ENCODE data around the gene C16orf89. TPM values are rescaled to one million over a fixed set of nuclear protein-coding genes. Genes with fewer than 3 reads are reported as not detected.
"Not testable (repeated sequence)": the region's sequence is repeated elsewhere in the genome, so short reads cannot be mapped to it uniquely, and the experiment has no call there.

Gene C16orf89
- total RNA-seq, 4 donors from 2014 or later, result 0.62 to 21.0 (median 7.7) TPM

DNA sequence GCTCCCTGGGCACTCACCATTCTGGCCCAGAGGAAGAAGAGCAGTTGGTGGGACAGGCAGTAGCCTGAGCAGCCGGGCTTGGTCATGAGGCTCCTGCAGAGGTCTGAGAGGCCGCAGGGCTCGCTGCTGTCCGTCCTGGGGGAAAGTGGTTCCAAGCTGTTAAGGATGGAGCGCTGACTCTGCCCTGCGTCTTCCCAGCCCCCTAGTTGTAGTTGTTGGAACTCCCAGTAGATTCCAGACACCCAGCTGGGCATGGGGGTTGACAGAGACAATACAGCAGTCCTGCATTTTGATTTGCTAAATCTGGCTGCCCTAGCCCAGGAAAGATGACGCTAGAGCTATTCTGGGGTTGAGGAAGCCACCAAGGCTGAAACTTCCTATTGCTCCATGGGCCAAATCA, 7.3 kb downstream of the C16orf89 start:
- H3K27me3 ChIP-seq, result peaks cover 14% of the 10 kb centered on the region
- no peaks in the 10 kb centered on the region for H3K4me1 ChIP-seq
- H3K36me3 ChIP-seq, result no peaks in the 10 kb centered on the region
- no peak for TF ChIP-seq EP300 (IDR thresholded peaks at IDR 0.05)
- no peak for TF ChIP-seq POLR2AphosphoS5 (IDR thresholded peaks at IDR 0.05)
- no peak for TF ChIP-seq POLR2A (IDR thresholded peaks at IDR 0.05)
- H3K4me3 ChIP-seq, result no peak overlapping the region
- WGBS, 2 donors (ENCODE audit: low coverage in 1 of 2), result 10% methylated on average over 2 of the region's 7 CpGs; no CpG with 5 or more reads in 1 of the 2 donors
- no peak overlapping the region for H3K27ac ChIP-seq
- H3K9me3 ChIP-seq, result no peaks in the 10 kb centered on the region
- no peak for ATAC-seq

- no peaks in the 10 kb centered on the region for H3K36me3 ChIP-seq
- WGBS, 2 donors (ENCODE audit: low coverage in 1 of 2), result 40% methylated on average over 1 of the region's 11 CpGs; no CpG with 5 or more reads in 1 of the 2 donors
Observed at GRCh38 chr16:5056352-5056751, 9.4 kb downstream of the C16orf89 start.

DNA sequence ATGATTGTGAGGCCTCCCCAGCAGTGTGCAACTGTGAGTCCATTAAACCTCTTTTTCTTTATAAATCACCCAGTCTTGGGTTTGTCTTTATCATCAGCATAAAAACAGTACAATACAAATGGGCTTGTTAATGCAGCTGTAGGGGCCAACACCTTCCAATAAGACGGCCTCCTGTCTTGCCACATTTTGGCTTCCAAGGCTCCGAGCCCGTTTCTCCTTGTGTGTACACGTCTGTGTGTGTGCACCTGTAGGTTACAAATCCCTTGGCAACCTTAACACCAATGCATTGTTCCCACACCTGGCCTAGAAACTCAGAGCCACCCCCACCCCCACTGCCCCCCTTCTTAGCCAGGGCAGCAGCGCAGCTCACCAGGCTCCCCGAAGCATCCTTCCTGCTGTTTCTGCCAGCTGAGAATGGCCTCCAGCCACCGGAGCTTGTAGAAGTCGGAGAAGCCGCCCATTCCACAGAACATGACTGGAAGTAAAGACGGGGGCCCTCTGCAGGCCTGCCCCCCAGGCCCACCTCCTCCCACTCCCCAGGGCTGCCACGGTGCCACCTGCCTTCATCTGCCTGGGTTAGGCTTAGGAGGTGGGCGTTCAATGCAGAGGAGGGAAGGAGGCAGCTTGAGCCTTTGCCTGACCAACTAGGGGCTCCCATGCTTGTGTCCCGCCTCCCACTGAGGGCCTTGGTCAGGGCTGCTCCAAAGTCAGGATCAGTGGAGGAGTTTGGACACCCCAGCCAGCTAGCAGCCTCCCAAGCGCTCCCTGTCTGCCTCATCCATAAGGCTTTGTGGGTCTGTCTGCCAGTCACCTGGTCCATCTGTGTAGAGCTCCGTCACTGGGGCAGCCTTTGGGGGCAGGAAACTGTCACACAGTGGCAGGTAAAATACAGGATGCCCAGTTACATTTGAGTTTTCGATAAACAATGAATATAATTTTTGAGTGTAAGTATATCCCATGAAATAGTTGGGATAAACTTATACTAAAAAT, 10.6 kb downstream of the C16orf89 start:
- no peak overlapping the region for H3K27ac ChIP-seq
- no peak for ATAC-seq
- TF ChIP-seq, protein P1, sequence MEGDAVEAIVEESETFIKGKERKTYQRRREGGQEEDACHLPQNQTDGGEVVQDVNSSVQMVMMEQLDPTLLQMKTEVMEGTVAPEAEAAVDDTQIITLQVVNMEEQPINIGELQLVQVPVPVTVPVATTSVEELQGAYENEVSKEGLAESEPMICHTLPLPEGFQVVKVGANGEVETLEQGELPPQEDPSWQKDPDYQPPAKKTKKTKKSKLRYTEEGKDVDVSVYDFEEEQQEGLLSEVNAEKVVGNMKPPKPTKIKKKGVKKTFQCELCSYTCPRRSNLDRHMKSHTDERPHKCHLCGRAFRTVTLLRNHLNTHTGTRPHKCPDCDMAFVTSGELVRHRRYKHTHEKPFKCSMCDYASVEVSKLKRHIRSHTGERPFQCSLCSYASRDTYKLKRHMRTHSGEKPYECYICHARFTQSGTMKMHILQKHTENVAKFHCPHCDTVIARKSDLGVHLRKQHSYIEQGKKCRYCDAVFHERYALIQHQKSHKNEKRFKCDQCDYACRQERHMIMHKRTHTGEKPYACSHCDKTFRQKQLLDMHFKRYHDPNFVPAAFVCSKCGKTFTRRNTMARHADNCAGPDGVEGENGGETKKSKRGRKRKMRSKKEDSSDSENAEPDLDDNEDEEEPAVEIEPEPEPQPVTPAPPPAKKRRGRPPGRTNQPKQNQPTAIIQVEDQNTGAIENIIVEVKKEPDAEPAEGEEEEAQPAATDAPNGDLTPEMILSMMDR (IDR thresholded peaks at IDR 0.05), result no peak
- no peak for TF ChIP-seq EP300 (IDR thresholded peaks at IDR 0.05)
- no peak for TF ChIP-seq POLR2AphosphoS5 (IDR thresholded peaks at IDR 0.05)
- no peak for TF ChIP-seq POLR2A (IDR thresholded peaks at IDR 0.05)
- H3K27me3 ChIP-seq, result peaks cover 9% of the 10 kb centered on the region
- H3K4me3 ChIP-seq, result no peak overlapping the region
- WGBS, 2 donors (ENCODE audit: low coverage in 1 of 2), result 80 to 90% methylated on average over 2 to 4 of the region's 16 CpGs
- H3K4me1 ChIP-seq, result no peaks in the 10 kb centered on the region
- no peaks in the 10 kb centered on the region for H3K9me3 ChIP-seq
- no peaks in the 10 kb centered on the region for H3K36me3 ChIP-seq

More at GRCh38 chr16:5056352-5056751, 9.4 kb downstream of the C16orf89 start:
- no peak for ATAC-seq
- Histone ChIP-seq H3K4me3 (no peak overlapping the region), H3K4me1 (no peaks in the 10 kb centered on the region), H3K27ac (no peak overlapping the region), H3K27me3 (peaks cover 14% of the 10 kb centered on the region), H3K9me3 (no peaks in the 10 kb centered on the region)
- TF ChIP-seq, protein P1 (IDR thresholded peaks at IDR 0.05), result no peak
- TF ChIP-seq EP300 (IDR thresholded peaks at IDR 0.05) (no peak), POLR2AphosphoS5 (IDR thresholded peaks at IDR 0.05) (no peak), POLR2A (IDR thresholded peaks at IDR 0.05) (no peak)

DNA sequence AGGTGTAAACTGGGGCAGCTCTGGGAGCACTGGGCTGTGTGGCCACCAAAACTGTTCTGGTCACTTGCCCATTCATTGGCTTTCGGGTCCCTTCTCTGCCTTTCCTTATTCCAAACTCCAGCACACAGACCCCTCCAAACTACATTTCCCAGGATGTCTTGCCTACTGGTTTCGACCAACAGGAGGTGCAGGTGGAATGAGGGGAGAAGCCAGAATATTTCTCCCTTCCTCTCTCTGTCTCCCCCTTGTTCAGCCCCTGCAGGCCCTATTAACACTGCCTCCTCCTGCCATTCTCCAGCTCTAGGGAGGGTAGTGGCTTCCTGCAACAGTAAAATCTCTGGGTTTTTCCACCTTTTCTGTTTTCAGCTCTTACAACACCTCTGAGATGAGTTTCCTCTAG, 18.8 kb downstream of the C16orf89 start:
- ATAC-seq, result no peak
- TF ChIP-seq POLR2A (IDR thresholded peaks at IDR 0.05) (no peak), EP300 (IDR thresholded peaks at IDR 0.05) (no peak), POLR2AphosphoS5 (IDR thresholded peaks at IDR 0.05) (no peak)
- TF ChIP-seq, protein P1 (IDR thresholded peaks at IDR 0.05), result no peak
- Histone ChIP-seq H3K9me3 (no peaks in the 10 kb centered on the region), H3K27ac (no peak overlapping the region), H3K4me1 (no peaks in the 10 kb centered on the region), H3K27me3 (peaks cover 7% of the 10 kb centered on the region), H3K36me3 (peaks cover 0 to 30% of the 10 kb centered on the region in 2 donors), H3K4me3 (no peak overlapping the region)
- 81 to 84% methylated on average over 2 of the region's 2 CpGs for WGBS, 2 donors (ENCODE audit: low coverage in 1 of 2)

DNA sequence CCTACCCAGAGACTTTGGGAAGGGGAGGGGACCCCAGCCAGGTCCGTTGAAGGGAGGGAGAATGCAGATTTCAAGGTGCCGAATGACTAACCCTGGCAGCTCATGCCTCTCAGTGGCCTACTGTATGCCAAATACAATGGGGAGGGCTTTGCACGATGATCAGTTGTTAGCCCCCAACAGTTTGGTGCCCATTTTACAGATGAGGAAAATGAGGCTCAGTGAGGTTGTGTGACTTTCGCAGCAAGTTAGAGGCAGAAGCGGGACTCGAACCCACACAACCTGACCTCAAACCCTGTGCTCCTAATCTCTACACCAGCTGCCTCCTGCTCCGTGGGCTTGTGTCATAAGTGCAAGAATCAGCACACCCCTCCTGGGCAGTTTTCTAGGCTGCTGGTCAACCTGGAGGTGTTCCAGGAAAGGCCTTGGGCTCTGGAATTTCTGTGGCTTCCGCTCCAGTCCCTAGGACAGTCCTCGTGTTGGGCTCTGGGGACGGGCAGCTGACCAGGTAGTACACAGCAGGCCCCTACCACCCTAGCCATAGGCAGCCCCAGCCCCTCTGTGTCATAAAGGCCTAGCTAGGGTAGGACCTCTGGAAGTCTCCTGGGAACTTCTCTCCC, 20.1 kb downstream of the C16orf89 start:
- 73 to 87% methylated on average over 3 to 5 of the region's 10 CpGs for WGBS, 2 donors (ENCODE audit: low coverage in 1 of 2)
- no peaks in the 10 kb centered on the region for H3K4me1 ChIP-seq
- no peak for ATAC-seq
- H3K27ac ChIP-seq, result no peak overlapping the region
- peaks cover 7% of the 10 kb centered on the region for H3K27me3 ChIP-seq
- TF ChIP-seq, protein P1 (IDR thresholded peaks at IDR 0.05), result no peak
- TF ChIP-seq EP300 (IDR thresholded peaks at IDR 0.05) (no peak), POLR2AphosphoS5 (IDR thresholded peaks at IDR 0.05) (no peak)
- no peak overlapping the region for H3K4me3 ChIP-seq
- no peaks in the 10 kb centered on the region for H3K9me3 ChIP-seq
- peaks cover 0 to 30% of the 10 kb centered on the region in 2 donors for H3K36me3 ChIP-seq

DNA sequence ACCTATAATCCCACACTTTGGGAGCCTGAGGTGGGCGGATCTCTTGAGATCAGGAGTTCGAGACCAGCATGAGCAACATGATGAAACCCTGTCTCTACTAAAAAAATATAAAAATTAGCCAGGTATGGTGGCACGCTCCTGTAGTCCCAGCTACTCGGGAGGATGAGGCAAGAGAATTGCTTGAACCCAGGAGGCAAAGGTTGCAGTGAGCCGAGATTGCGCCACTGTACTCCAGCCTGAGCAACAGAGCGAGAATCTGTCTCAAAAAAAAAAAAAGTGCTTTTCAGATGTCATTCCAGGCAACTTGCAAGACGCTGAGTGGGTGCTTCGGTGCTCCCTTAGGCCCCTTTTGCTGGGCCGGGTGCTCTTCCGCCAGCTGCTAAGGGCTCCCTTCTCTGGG, 21.2 kb downstream of the C16orf89 start:
- not testable (repeated sequence) for ATAC-seq, H3K27me3 ChIP-seq, H3K4me1 ChIP-seq, H3K9me3 ChIP-seq, H3K27ac ChIP-seq, H3K4me3 ChIP-seq
- 89 to 94% methylated on average over 6 to 7 of the region's 11 CpGs for WGBS, 2 donors (ENCODE audit: low coverage in 1 of 2)
- H3K36me3 ChIP-seq, result peaks cover 0 to 30% of the 10 kb centered on the region in 2 donors
